Measurements from ENCODE around the gene HERC5.

DNA sequence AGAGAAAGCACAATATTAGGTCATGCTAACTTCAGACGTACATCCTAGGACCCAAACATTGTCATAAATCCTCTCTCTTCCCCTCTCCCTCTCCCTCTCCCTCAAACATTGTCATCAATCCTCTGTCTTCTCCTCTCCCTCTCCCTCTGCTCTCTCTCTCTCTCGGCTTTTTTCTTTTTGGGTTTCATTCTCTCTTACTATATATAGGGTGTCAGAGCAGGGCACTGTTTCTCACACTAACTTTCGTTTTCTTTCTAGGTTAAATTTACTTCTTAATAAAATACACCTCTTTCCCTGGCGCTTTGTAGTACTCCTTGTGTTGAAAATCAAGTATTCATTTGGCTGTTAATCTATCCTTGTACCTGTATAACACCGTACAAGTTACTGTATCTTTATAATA lies 37.0 kb upstream of the HERC5 start:
- no peak for TF ChIP-seq EZH2 (IDR thresholded peaks at IDR 0.05; ENCODE audit: insufficient read depth, poor library complexity, severe bottlenecking)
- TF ChIP-seq EZH2phosphoT487 (IDR thresholded peaks at IDR 0.05; ENCODE audit: insufficient read depth, low read depth): no peak
